Parathyroid adenoma (tissue), 2 donors: ENCODE results near the gene NPAS2.

Source experiments
- H2AFZ ChIP-seq: fragments of 300-600 bp; sonication (generic); one replicate; pipeline ENCODE4 v1.7.0; 2017; ENCODE audit warnings: antibody characterized with exemption, mild to moderate bottlenecking
- H3K27ac ChIP-seq: fragments of 300-600 bp; sonication (generic); one replicate; pipeline ENCODE4 v1.7.0; 2017
- H3K27me3 ChIP-seq: fragments of 300-600 bp; sonication (generic); one replicate; pipeline ENCODE4 v1.7.0; 2017; ENCODE audit warnings: low read length; ENCODE audit not compliant: control insufficient read depth, insufficient read depth
- H3K36me3 ChIP-seq: fragments of 300-600 bp; sonication (generic); one replicate; pipeline ENCODE4 v1.7.0; 2017; ENCODE audit warnings: low read length; ENCODE audit not compliant: control insufficient read depth, insufficient read depth
- H3K4me1 ChIP-seq: fragments of 300-600 bp; sonication (generic); one replicate; pipeline ENCODE4 v1.7.0; 2017; ENCODE audit warnings: control low read depth
- H3K4me2 ChIP-seq: fragments of 300-600 bp; sonication (generic); one replicate; pipeline ENCODE4 v1.7.0; 2017; ENCODE audit warnings: low read length
- H3K4me3 ChIP-seq: fragments of 300-600 bp; sonication (generic); one replicate; pipeline ENCODE4 v1.7.0; 2017; ENCODE audit warnings: low read depth, low read length
- H3K79me2 ChIP-seq: fragments of 300-600 bp; sonication (generic); one replicate; pipeline ENCODE4 v1.7.0; 2017; ENCODE audit warnings: control low read depth
- H3K9ac ChIP-seq: fragments of 300-600 bp; sonication (generic); one replicate; pipeline ENCODE4 v1.7.0; 2017; ENCODE audit warnings: mild to moderate bottlenecking
- H3K9me3 ChIP-seq: fragments of 300-600 bp; sonication (generic); one replicate; pipeline ENCODE4 v1.7.0; 2017; ENCODE audit warnings: low read length; ENCODE audit not compliant: control insufficient read depth
- CTCF ChIP-seq: fragments of 300-600 bp; sonication (generic); IDR thresholded peaks from one replicate; pipeline ENCODE4 v1.7.0; 2017; ENCODE audit warnings: antibody characterized with exemption, mild to moderate bottlenecking
- donor health status: primary hyperparathyroidism.

The NPAS2 gene

DNA sequence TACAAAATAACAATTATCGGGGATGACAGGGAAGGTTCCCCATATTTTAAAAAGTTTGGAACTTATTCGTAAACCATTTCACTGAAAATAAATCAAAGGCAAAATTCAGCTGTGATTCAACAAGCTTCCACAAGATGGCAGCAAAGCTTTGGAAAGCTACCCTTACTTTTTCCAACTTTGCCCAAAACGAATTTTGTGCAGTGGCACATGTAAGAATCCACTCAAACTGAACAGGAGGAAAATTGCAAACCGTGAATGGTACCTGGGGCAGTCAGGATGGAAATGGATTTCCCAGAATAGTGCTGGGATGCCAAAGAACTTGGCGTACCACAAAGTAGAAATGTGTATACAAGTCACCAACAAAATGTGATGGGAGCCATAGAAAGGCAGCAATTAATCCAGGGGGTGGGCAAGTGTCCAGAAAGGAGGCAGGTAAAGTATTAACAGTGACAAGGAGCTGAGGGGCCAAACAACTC, 192.8 kb downstream of the NPAS2 start:
- Histone ChIP-seq H3K79me2 (no peaks in the 10 kb centered on the region), H3K9me3 (no peaks in the 10 kb centered on the region), H3K4me1 (peaks cover 8% of the 10 kb centered on the region), H2AFZ (no peak overlapping the region), H3K36me3 (no peaks in the 10 kb centered on the region), H3K27ac (no peak overlapping the region), H3K4me2 (no peak overlapping the region), H3K9ac (no peak overlapping the region), H3K27me3 (no peaks in the 10 kb centered on the region), H3K4me3 (no peak overlapping the region)
- TF ChIP-seq CTCF = peak; percentile 88

DNA sequence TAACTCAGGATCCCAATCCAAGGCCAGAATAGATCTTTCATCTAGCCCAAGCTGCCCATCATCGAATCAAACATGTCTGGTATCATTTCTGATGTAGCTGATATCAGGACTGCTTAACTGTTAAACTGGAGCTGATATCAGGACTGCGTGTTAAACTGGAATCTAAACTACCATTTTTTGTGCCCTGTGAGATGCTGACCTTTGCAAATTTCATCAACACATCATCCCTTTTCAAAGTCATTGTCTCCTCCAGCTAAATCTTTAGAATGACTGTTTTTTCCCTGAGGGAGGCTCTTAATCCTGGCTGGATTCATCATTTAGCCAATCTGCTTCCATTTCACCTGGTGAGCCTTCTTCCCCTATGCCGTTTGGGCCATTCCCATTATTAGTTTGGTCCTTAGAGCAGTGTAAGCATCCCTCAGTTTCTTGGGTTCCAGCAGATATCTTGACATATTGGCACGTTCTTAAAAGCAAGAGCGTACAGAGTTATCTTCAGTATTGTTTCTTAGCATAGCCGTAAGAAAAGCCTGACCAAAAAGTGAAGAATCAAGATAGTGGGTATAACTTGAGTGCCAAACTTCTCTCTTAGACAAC, 194.4 kb downstream of the NPAS2 start:
- H3K36me3 ChIP-seq = no peaks in the 10 kb centered on the region
- H3K27me3 ChIP-seq = no peaks in the 10 kb centered on the region
- H3K4me1 ChIP-seq = no peaks in the 10 kb centered on the region
- no peak overlapping the region for H3K27ac ChIP-seq
- no peak for TF ChIP-seq CTCF
- H3K9me3 ChIP-seq = no peaks in the 10 kb centered on the region
- H3K4me3 ChIP-seq = no peak overlapping the region
- no peaks in the 10 kb centered on the region for H3K79me2 ChIP-seq
- no peak overlapping the region for H2AFZ ChIP-seq
- H3K4me2 ChIP-seq = no peak overlapping the region
- H3K9ac ChIP-seq = no peak overlapping the region

DNA sequence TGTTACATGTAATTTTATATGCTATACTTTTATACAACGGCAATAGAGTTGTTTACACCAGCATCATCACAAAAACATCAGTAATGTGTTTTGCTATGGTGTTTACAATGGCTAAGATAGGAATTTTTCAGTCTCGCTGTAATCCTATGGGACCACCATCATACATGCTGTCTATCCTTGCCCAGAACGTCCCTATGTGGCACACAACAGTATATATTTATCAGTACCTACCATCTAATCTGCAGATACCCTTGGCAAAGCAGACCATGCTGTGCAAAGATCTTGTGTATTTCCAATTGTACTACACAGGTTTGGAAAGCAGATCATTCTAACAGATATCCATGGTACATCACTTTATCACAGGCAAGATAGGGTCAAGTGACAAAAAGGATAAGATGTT, 197.4 kb downstream of the NPAS2 start:
- Histone ChIP-seq H3K9ac (no peak overlapping the region), H3K79me2 (no peaks in the 10 kb centered on the region), H3K4me2 (no peak overlapping the region), H3K27me3 (no peaks in the 10 kb centered on the region), H3K4me1 (no peaks in the 10 kb centered on the region), H2AFZ (no peak overlapping the region), H3K9me3 (no peaks in the 10 kb centered on the region), H3K27ac (no peak overlapping the region), H3K4me3 (no peak overlapping the region), H3K36me3 (no peaks in the 10 kb centered on the region)
- TF ChIP-seq CTCF = no peak

DNA sequence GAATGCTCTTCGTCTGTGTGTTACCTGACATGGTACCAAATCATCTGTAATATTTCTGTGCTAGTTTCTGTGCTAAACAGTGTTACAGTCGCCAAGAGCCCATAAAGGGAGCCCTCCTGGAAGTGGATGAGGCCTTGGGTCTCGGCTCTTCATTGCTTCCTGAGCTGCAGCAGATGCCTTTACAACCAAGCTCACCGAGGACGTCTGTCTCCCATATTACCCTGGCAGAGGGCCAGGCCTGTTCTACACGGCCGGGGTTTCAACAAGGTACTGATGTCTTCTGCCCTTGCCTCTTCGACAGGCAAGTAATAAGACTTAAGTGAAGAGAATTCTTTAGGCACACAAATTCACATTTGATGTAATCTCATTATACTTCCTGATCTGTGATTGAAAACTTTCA, 199.0 kb downstream of the NPAS2 start:
- Histone ChIP-seq H3K9me3 (no peaks in the 10 kb centered on the region), H3K79me2 (no peaks in the 10 kb centered on the region), H3K4me1 (no peaks in the 10 kb centered on the region), H2AFZ (no peak overlapping the region), H3K4me3 (no peak overlapping the region), H3K36me3 (no peaks in the 10 kb centered on the region), H3K4me2 (no peak overlapping the region), H3K9ac (no peak overlapping the region), H3K27ac (no peak overlapping the region), H3K27me3 (no peaks in the 10 kb centered on the region)
- no peak for TF ChIP-seq CTCF

DNA sequence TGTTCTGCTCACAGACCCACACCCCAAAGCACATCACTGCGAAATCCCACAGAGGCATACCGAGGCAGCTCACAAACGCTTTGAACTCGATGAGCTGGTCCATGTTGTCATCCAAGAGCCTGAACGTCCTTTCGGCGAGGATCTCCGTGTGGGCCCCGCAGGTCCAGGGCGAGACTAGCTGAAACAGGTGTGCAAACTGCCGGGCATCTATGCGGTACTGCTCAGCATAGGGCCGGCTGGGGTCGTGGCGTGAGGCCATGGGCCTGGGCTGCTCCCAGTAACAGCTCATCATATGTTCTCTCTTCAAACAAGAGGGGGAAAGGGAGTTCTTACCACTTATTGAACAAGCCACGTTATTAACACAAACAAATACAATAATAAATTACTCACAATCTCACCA, 202.3 kb downstream of the NPAS2 start:
- H3K9me3 ChIP-seq = no peaks in the 10 kb centered on the region
- H3K79me2 ChIP-seq = no peaks in the 10 kb centered on the region
- H3K4me2 ChIP-seq = no peak overlapping the region
- H3K4me3 ChIP-seq = no peak overlapping the region
- H3K27me3 ChIP-seq = no peaks in the 10 kb centered on the region
- H3K9ac ChIP-seq = no peak overlapping the region
- no peaks in the 10 kb centered on the region for H3K36me3 ChIP-seq
- no peak for TF ChIP-seq CTCF
- H2AFZ ChIP-seq = no peak overlapping the region
- no peak overlapping the region for H3K27ac ChIP-seq
- no peaks in the 10 kb centered on the region for H3K4me1 ChIP-seq
